CD4-positive, alpha-beta T cell (primary cell): ENCODE data around the gene GPATCH2L. TPM values are rescaled to one million over a fixed set of nuclear protein-coding genes. Genes with fewer than 3 reads are reported as not detected.

Experiments
- ATAC-seq: fragments of 200-7000 bp; cut with Tn5 transposase; one replicate; pipeline ENCODE4 v1.10.0; 2022; ENCODE audit warnings: mild to moderate bottlenecking; ENCODE audit not compliant: poor library complexity
- CTCF ChIA-PET: fragments of 350-600 bp; sonication (Branson Sonifier 250); formaldehyde crosslinking; loops from one replicate; lab custom pipeline; 2021; ENCODE audit warnings: antibody characterized with exemption, inconsistent platforms; lab: Charles Lee
- POLR2A ChIA-PET: fragments of 350-600 bp; sonication (Branson Sonifier 250); formaldehyde crosslinking; loops from one replicate; lab custom pipeline; 2021; ENCODE audit warnings: antibody characterized with exemption, inconsistent platforms; lab: Charles Lee
- DNase-seq, 14 experiments: peaks; one replicate each; pipeline ENCODE4 v3.0.0-alpha.2; 2013 to 2020; ENCODE audit warnings: mixed read lengths in 2 of 14
- H3K27ac ChIP-seq, 2 donors: one replicate each; pipeline versions ENCODE4 v1.5.1 to v1.7.0; 2013; ENCODE audit warnings: low read length in 2 of 2, low read depth in 1 of 2, mild to moderate bottlenecking in 1 of 2
- H3K27me3 ChIP-seq, 2 experiments: 1 replicate in 1 of 2; 2 replicates in 1 of 2; pipeline versions ENCODE4 v1.6.1 to v1.7.0; 2013; ENCODE audit warnings: low read length in 2 of 2, control low read depth in 1 of 2, mild to moderate bottlenecking in 1 of 2, moderate library complexity in 1 of 2; ENCODE audit not compliant: insufficient read depth in 2 of 2, control insufficient read depth in 1 of 2
- H3K36me3 ChIP-seq: one replicate; pipeline ENCODE4 v1.6.1; 2013; ENCODE audit warnings: low read length, control low read depth; ENCODE audit not compliant: insufficient read depth
- H3K4me1 ChIP-seq: one replicate; pipeline ENCODE4 v1.6.1; 2013; ENCODE audit warnings: low read length, control low read depth; ENCODE audit not compliant: insufficient read depth
- H3K4me3 ChIP-seq: one replicate; pipeline ENCODE4 v1.5.1; 2013; ENCODE audit warnings: mild to moderate bottlenecking, low read length, moderate library complexity
- H3K9me3 ChIP-seq, 2 experiments: 1 replicate in 1 of 2; 2 replicates in 1 of 2; pipeline versions ENCODE4 v1.6.1 to v1.7.0; 2013; ENCODE audit warnings: low read length in 2 of 2, mild to moderate bottlenecking in 2 of 2, control low read depth in 1 of 2, moderate library complexity in 1 of 2; ENCODE audit not compliant: control insufficient read depth in 1 of 2, insufficient read depth in 1 of 2
- H3K27ac Mint-ChIP-seq: one replicate; pipeline ENCODE4 v1.8.0; 2020; ENCODE audit warnings: mixed read lengths
- H3K27me3 Mint-ChIP-seq: one replicate; pipeline ENCODE4 v1.8.0; 2021; ENCODE audit warnings: mixed read lengths
- H3K36me3 Mint-ChIP-seq: one replicate; pipeline ENCODE4 v1.8.0; 2021; ENCODE audit warnings: low read depth, mixed read lengths
- H3K4me1 Mint-ChIP-seq: one replicate; pipeline ENCODE4 v1.8.0; 2021; ENCODE audit warnings: low read depth, mixed read lengths
- H3K4me3 Mint-ChIP-seq: one replicate; pipeline ENCODE4 v1.8.0; 2020; ENCODE audit warnings: mild to moderate bottlenecking, mixed read lengths
- H3K9me3 Mint-ChIP-seq: one replicate; pipeline ENCODE4 v1.8.0; 2020; ENCODE audit warnings: mixed read lengths
- CTCF ChIP-seq: fragments of 200-600 bp; IDR thresholded peaks from one replicate; pipeline ENCODE4 v1.8.0; 2022; ENCODE audit warnings: antibody characterized with exemption, mild to moderate bottlenecking
- intact Hi-C, 2 experiments: fragments of 100-400 bp; cut with DNase I in 1 of 2; cut with micrococcal nuclease in 1 of 2; formaldehyde crosslinking; loops; one replicate each; pipeline versions ENCODE4 v1.15.1 to v1.9.0; 2023 to 2025; cut with DNase I, micrococcal nuclease
- polyA plus RNA-seq, 2 donors: library from polyadenylated mRNA; unstranded; fragments of 120-200 nt; gene quantifications; one replicate each; pipeline ENCODE4 v1.2.1, GENCODE V29; 2013
- total RNA-seq, 174 experiments: library from RNA in 2 of 174; stranded (reverse) in 2 of 174; gene quantifications; one replicate each; pipeline ENCODE4 v1.2.3 and lab custom pipeline; 2021 to 2026

The GPATCH2L gene
- total RNA-seq (10 to 100 TPM; 56.0 to 61.5 TPM), total RNA-seq (lab: John Stamatoyannopoulos, UW) (56.4 to 220 (median 130) reads per million in 172 experiments)
- 25.2 TPM for polyA plus RNA-seq (2013, experiment 1 of 2)
- 34.0 TPM for polyA plus RNA-seq (2013, experiment 2 of 2)

- Histone ChIP-seq H3K9me3 (no peaks in the 10 kb centered on the region), H3K27me3 (no peaks in the 10 kb centered on the region), H3K36me3 (peaks cover 19% of the 10 kb centered on the region), H3K27ac (peak within 1 kb of the TSS; percentile 94 to 95), H3K4me3 (peak within 1 kb of the TSS; percentile 97), H3K4me1 (peaks cover 39% of the 10 kb centered on the region)
- H3K4me1 Mint-ChIP-seq, result peaks cover 57% of the 10 kb centered on the region
- H3K27me3 Mint-ChIP-seq, result no peaks in the 10 kb centered on the region
- H3K9me3 Mint-ChIP-seq, result peaks cover 3% of the 10 kb centered on the region
- CTCF ChIA-PET, result interaction anchor here (2.5 kb wide), 1 partner anchor 169 kb away, joined by 5 read pairs; no protein-coding TSS in a partner anchor
- DNase-seq (peak; percentile 93 to 99 (median 96)), ATAC-seq (peak; percentile 85)
- peak within 1 kb of the TSS; percentile 96 for H3K4me3 Mint-ChIP-seq
- TF ChIP-seq CTCF, result no peak
- peaks cover 49% of the 10 kb centered on the region for H3K36me3 Mint-ChIP-seq
- peak within 1 kb of the TSS; percentile 95 for H3K27ac Mint-ChIP-seq
- intact Hi-C loops, result loop anchor here in 1 of 2 experiments (5.0 to 10.0 kb wide), 6 partner anchors 169 to 1659 kb away; partner anchors contain the start of genes ADCK1, GSTZ1, ISCA2 and NPC2
- POLR2A ChIA-PET, result interaction anchor here (0.6 to 1.2 kb wide), 3 partner anchors 99 to 491 kb away, joined by 3 to 5 read pairs (median 3); partner anchors contain the start of genes ERG28 and TTLL5
Observed at GRCh38 chr14:76151398-76152332, at the start of gene GPATCH2L. TSS of gene GPATCH2L (plus strand) at chr14:76151922. CDS start at chr14:76154364, 2,442 bp downstream.

GRCh38 chr14:76104802-76105355 lies 46.8 kb upstream of the GPATCH2L start:
- POLR2A ChIA-PET, result no interaction called here
- no peaks in the 10 kb centered on the region for H3K4me1 ChIP-seq
- H3K4me3 ChIP-seq, result no peak overlapping the region
- H3K27ac ChIP-seq, result no peak overlapping the region
- CTCF ChIA-PET, result no interaction called here
- Mint-ChIP-seq H3K27ac (no peak overlapping the region), H3K9me3 (peaks cover 2% of the 10 kb centered on the region), H3K36me3 (no peaks in the 10 kb centered on the region), H3K4me3 (no peak overlapping the region), H3K27me3 (peaks cover 24% of the 10 kb centered on the region), H3K4me1 (no peaks in the 10 kb centered on the region)
- intact Hi-C loops, result no loop called here
- ATAC-seq, result no peak
- no peaks in the 10 kb centered on the region for H3K27me3 ChIP-seq
- H3K36me3 ChIP-seq, result no peaks in the 10 kb centered on the region
- DNase-seq, result no peak
- peaks cover 0 to 6% of the 10 kb centered on the region in 2 experiments for H3K9me3 ChIP-seq
- TF ChIP-seq CTCF, result no peak

- H3K4me1 Mint-ChIP-seq, result no peaks in the 10 kb centered on the region
- peaks cover 24% of the 10 kb centered on the region for H3K27me3 Mint-ChIP-seq
- peaks cover 2% of the 10 kb centered on the region for H3K9me3 Mint-ChIP-seq
- intact Hi-C loops, result no loop called here
- POLR2A ChIA-PET, result no interaction called here
- H3K36me3 ChIP-seq, result no peaks in the 10 kb centered on the region
- ATAC-seq (no peak), DNase-seq (no peak)
- H3K27ac ChIP-seq, result no peak overlapping the region
- no peaks in the 10 kb centered on the region for H3K4me1 ChIP-seq
- no peak overlapping the region for H3K27ac Mint-ChIP-seq
- no peaks in the 10 kb centered on the region for H3K36me3 Mint-ChIP-seq
- CTCF ChIA-PET, result no interaction called here
- H3K27me3 ChIP-seq, result no peaks in the 10 kb centered on the region
- peaks cover 0 to 6% of the 10 kb centered on the region in 2 experiments for H3K9me3 ChIP-seq
- TF ChIP-seq CTCF, result no peak
- H3K4me3 Mint-ChIP-seq, result no peak overlapping the region
- H3K4me3 ChIP-seq, result no peak overlapping the region
Observed at GRCh38 chr14:76106188-76106587, 45.5 kb upstream of the GPATCH2L start.
